HEK293 (cell line): ENCODE results near the gene C1orf52.

Experiments
- KLF10 ChIP-seq: fragments of 450-650 bp; IDR thresholded peaks from 2 replicates; pipeline ENCODE4 v1.5.1; 2018; ENCODE audit warnings: missing biosample characterization, mild to moderate bottlenecking, missing genetic modification characterization
- KLF16 ChIP-seq: fragments of 450-650 bp; formaldehyde crosslinking; IDR thresholded peaks from 2 replicates; pipeline ENCODE4 v1.5.1; 2017; ENCODE audit warnings: missing biosample characterization, missing genetic modification characterization
- MZF1 ChIP-seq: fragments of 450-650 bp; formaldehyde crosslinking; IDR thresholded peaks from 2 replicates; pipeline ENCODE4 v1.5.1; 2017; ENCODE audit warnings: missing biosample characterization, missing genetic modification characterization, borderline replicate concordance
- SP3 ChIP-seq: fragments of 450-650 bp; formaldehyde crosslinking; IDR thresholded peaks from 2 replicates; pipeline ENCODE4 v1.5.1; 2016; ENCODE audit warnings: missing biosample characterization, missing genetic modification characterization
- YY1 ChIP-seq: fragments of 450-650 bp; formaldehyde crosslinking; IDR thresholded peaks from 2 replicates; pipeline ENCODE4 v1.5.1; 2018; ENCODE audit warnings: missing biosample characterization, missing genetic modification characterization
- ZBTB10 ChIP-seq: fragments of 450-650 bp; formaldehyde crosslinking; IDR thresholded peaks from 2 replicates; pipeline ENCODE4 v1.5.1; 2016; ENCODE audit warnings: missing biosample characterization, missing genetic modification characterization
- ZBTB21 ChIP-seq: fragments of 450-650 bp; formaldehyde crosslinking; IDR thresholded peaks from 2 replicates; pipeline ENCODE4 v1.5.1; 2017; ENCODE audit warnings: missing biosample characterization, missing genetic modification characterization
- ZFP37 ChIP-seq: fragments of 450-650 bp; formaldehyde crosslinking; IDR thresholded peaks from 2 replicates; pipeline ENCODE4 v1.5.1; 2016; ENCODE audit warnings: missing biosample characterization, missing genetic modification characterization
- ZNF114 ChIP-seq: fragments of 450-650 bp; formaldehyde crosslinking; IDR thresholded peaks from 2 replicates; pipeline ENCODE4 v1.5.0; 2017; ENCODE audit warnings: missing biosample characterization, missing genetic modification characterization
- ZNF133 ChIP-seq: fragments of 450-650 bp; formaldehyde crosslinking; IDR thresholded peaks from 2 replicates; pipeline ENCODE4 v1.5.1; 2016; ENCODE audit warnings: missing biosample characterization, missing genetic modification characterization
- ZNF146 ChIP-seq: fragments of 450-650 bp; formaldehyde crosslinking; IDR thresholded peaks from 2 replicates; pipeline ENCODE4 v1.5.1; 2016; ENCODE audit warnings: missing biosample characterization, missing genetic modification characterization
- ZNF148 ChIP-seq: fragments of 450-650 bp; formaldehyde crosslinking; IDR thresholded peaks from 2 replicates; pipeline ENCODE4 v1.5.0; 2017; ENCODE audit warnings: missing biosample characterization, missing genetic modification characterization, borderline replicate concordance
- ZNF221 ChIP-seq: fragments of 450-650 bp; formaldehyde crosslinking; IDR thresholded peaks from 2 replicates; pipeline ENCODE4 v1.5.1; 2017; ENCODE audit warnings: missing biosample characterization, missing genetic modification characterization, borderline replicate concordance
- ZNF26 ChIP-seq: fragments of 450-650 bp; formaldehyde crosslinking; IDR thresholded peaks from 2 replicates; pipeline ENCODE4 v1.5.1; 2016; ENCODE audit warnings: missing biosample characterization, missing genetic modification characterization
- ZNF362 ChIP-seq: fragments of 450-650 bp; formaldehyde crosslinking; IDR thresholded peaks from 2 replicates; pipeline ENCODE4 v1.5.1; 2016; ENCODE audit warnings: missing biosample characterization, missing genetic modification characterization
- ZNF423 ChIP-seq: fragments of 450-650 bp; formaldehyde crosslinking; IDR thresholded peaks from 2 replicates; pipeline ENCODE4 v1.5.1; 2016; ENCODE audit warnings: missing biosample characterization, missing genetic modification characterization
- ZNF48 ChIP-seq: fragments of 450-650 bp; formaldehyde crosslinking; IDR thresholded peaks from 2 replicates; pipeline ENCODE4 v1.5.1; 2016; ENCODE audit warnings: missing biosample characterization, missing genetic modification characterization
- ZNF513 ChIP-seq: fragments of 450-650 bp; IDR thresholded peaks from 2 replicates; pipeline ENCODE4 v1.5.1; 2018; ENCODE audit warnings: missing biosample characterization, missing genetic modification characterization
- ZNF514 ChIP-seq: fragments of 450-650 bp; formaldehyde crosslinking; IDR thresholded peaks from 2 replicates; pipeline ENCODE4 v1.5.1; 2016; ENCODE audit warnings: missing biosample characterization, missing genetic modification characterization
- ZNF530 ChIP-seq: fragments of 450-650 bp; formaldehyde crosslinking; IDR thresholded peaks from 2 replicates; pipeline ENCODE4 v1.5.1; 2016; ENCODE audit warnings: low read depth, missing biosample characterization, missing genetic modification characterization
- ZNF555 ChIP-seq: fragments of 450-650 bp; formaldehyde crosslinking; conservative IDR thresholded peaks from 2 replicates; pipeline ENCODE4 v1.5.1; 2017; ENCODE audit warnings: missing biosample characterization, mild to moderate bottlenecking, missing genetic modification characterization, inconsistent platforms
- ZNF645 ChIP-seq: fragments of 450-650 bp; formaldehyde crosslinking; IDR thresholded peaks from 2 replicates; pipeline ENCODE4; 2016; ENCODE audit warnings: missing biosample characterization, missing genetic modification characterization
- ZNF747 ChIP-seq: fragments of 450-650 bp; formaldehyde crosslinking; IDR thresholded peaks from 2 replicates; pipeline ENCODE4 v1.5.1; 2016; ENCODE audit warnings: missing biosample characterization, missing genetic modification characterization
- ZNF768 ChIP-seq: fragments of 450-650 bp; formaldehyde crosslinking; IDR thresholded peaks from 2 replicates; pipeline ENCODE4 v1.5.1; 2018; ENCODE audit warnings: missing biosample characterization, mild to moderate bottlenecking, missing genetic modification characterization
- ZNF843 ChIP-seq: fragments of 450-650 bp; formaldehyde crosslinking; IDR thresholded peaks from 2 replicates; pipeline ENCODE4 v1.5.1; 2016; ENCODE audit warnings: missing biosample characterization, missing genetic modification characterization
- ZSCAN23 ChIP-seq: fragments of 450-650 bp; formaldehyde crosslinking; IDR thresholded peaks from 2 replicates; pipeline ENCODE4 v1.5.1; 2016; ENCODE audit warnings: missing biosample characterization, missing genetic modification characterization
- ZSCAN30 ChIP-seq: fragments of 450-650 bp; IDR thresholded peaks from 2 replicates; pipeline ENCODE4 v1.5.1; 2018; ENCODE audit warnings: missing biosample characterization, mild to moderate bottlenecking, missing genetic modification characterization, moderate library complexity
- ZSCAN4 ChIP-seq: fragments of 450-650 bp; formaldehyde crosslinking; IDR thresholded peaks from 2 replicates; pipeline ENCODE4 v1.5.1; 2017; ENCODE audit warnings: missing biosample characterization, missing genetic modification characterization

Gene C1orf52

GRCh38 chr1:85276215-85276977 lies 16.9 kb upstream of the C1orf52 start, which contains the start of gene BCL10 (continued):
- TF ChIP-seq ZSCAN4 (tag by site-specific recombination), result no peak
- TF ChIP-seq ZNF747 (tag by site-specific recombination), result no peak
- 0 out of 2 replicates have a peak, but pooled peaks have one; percentile 30 for TF ChIP-seq ZNF513 (tag by site-specific recombination)
- peak; percentile 76 for TF ChIP-seq ZSCAN30 (tag by site-specific recombination)
- no peak for TF ChIP-seq ZNF114 (tag by site-specific recombination)
- TF ChIP-seq MZF1 (tag by site-specific recombination), result no peak
- TF ChIP-seq ZNF514 (tag by site-specific recombination), result no peak
- TF ChIP-seq ZNF148 (tag by site-specific recombination), result no peak
- peak; percentile 90 for TF ChIP-seq KLF10
- peak; percentile 99 for TF ChIP-seq SP3 (tag by site-specific recombination)
- peak; percentile 38; the same call in 1 of the 2 replicates for TF ChIP-seq ZNF843
- TF ChIP-seq ZNF530, result no peak
- no peak for TF ChIP-seq ZFP37 (tag by site-specific recombination)
- TF ChIP-seq ZNF768 (tag by site-specific recombination), result no peak; the same call in 1 of the 2 replicates
- TF ChIP-seq ZSCAN23 (tag by site-specific recombination), result 0 out of 2 replicates have a peak, but pooled peaks have one; percentile 40
- 0 out of 2 replicates have a peak, but pooled peaks have one; percentile 20 for TF ChIP-seq ZBTB21 (tag by site-specific recombination)
- TF ChIP-seq ZNF362, result no peak
- TF ChIP-seq ZNF555 (tag by site-specific recombination), result no peak
- no peak for TF ChIP-seq ZNF221 (tag by site-specific recombination)
- TF ChIP-seq ZNF133 (tag by site-specific recombination), result no peak
- no peak for TF ChIP-seq ZNF645 (tag by site-specific recombination)
- peak; percentile 55; the same call in 1 of the 2 replicates for TF ChIP-seq ZBTB10 (tag by site-specific recombination)
- no peak for TF ChIP-seq ZNF146 (tag by site-specific recombination)
- TF ChIP-seq YY1 (tag by site-specific recombination), result peak; percentile 62; the same call in 1 of the 2 replicates
- no peak for TF ChIP-seq ZNF26 (tag by site-specific recombination)
- TF ChIP-seq ZNF423 (tag by site-specific recombination), result no peak
- peak; percentile 71 for TF ChIP-seq KLF16
- TF ChIP-seq ZNF48 (tag by site-specific recombination), result no peak
